Prostate gland (tissue), 2 donors: ENCODE data around the gene VASP. TPM values are rescaled to one million over a fixed set of nuclear protein-coding genes. Genes with fewer than 3 reads are reported as not detected.
A peak's percentile ranks its signal among the peaks of the same experiment; 100 is the strongest.

Experiments
- DNase-seq: peaks from one replicate; pipeline ENCODE4 v3.0.0-alpha.2; 2019; ENCODE audit warnings: low spot score
- H3K27ac ChIP-seq, 2 donors: fragments of 200-600 bp; sonication (generic); 2 replicates each; pipeline ENCODE4 v1.5.1; 2017 to 2019
- H3K27me3 ChIP-seq: fragments of 200-600 bp; sonication (generic); replicated peaks from 2 replicates; pipeline ENCODE4 v1.5.1; 2019; ENCODE audit not compliant: insufficient read depth
- H3K36me3 ChIP-seq, 2 donors: fragments of 200-600 bp; sonication (generic); 1 replicate in 1 of 2; 2 replicates in 1 of 2; pipeline versions ENCODE4 v1.5.1 to v1.8.1; 2017 to 2019
- H3K4me1 ChIP-seq: fragments of 200-600 bp; sonication (generic); replicated peaks from 2 replicates; pipeline ENCODE4 v1.5.1; 2019
- H3K4me3 ChIP-seq, 2 donors: fragments of 200-600 bp; sonication (generic); 2 replicates each; pipeline ENCODE4 v1.5.1; 2017 to 2019
- H3K9me3 ChIP-seq: fragments of 200-600 bp; sonication (generic); 2 replicates; pipeline ENCODE4 v1.5.1; 2017
- CTCF ChIP-seq, 4 experiments: fragments of 200-600 bp in 2 of 4; fragments of 450-650 bp in 2 of 4; sonication (generic) in 2 of 4; IDR thresholded peaks; 1 replicate in 3 of 4; 2 replicates in 1 of 4; pipeline ENCODE4 v1.5.1; 2016 to 2019; ENCODE audit warnings: antibody characterized with exemption in 4 of 4, mild to moderate bottlenecking in 2 of 4, moderate library complexity in 2 of 4
- POLR2A ChIP-seq: fragments of 450-650 bp; IDR thresholded peaks from one replicate; pipeline ENCODE4 v1.6.1; 2016; ENCODE audit warnings: antibody characterized with exemption, mild to moderate bottlenecking
- POLR2AphosphoS5 ChIP-seq: sonication (generic); formaldehyde crosslinking; IDR thresholded peaks from one replicate; pipeline ENCODE4 v1.6.1; 2017; ENCODE audit warnings: antibody characterized with exemption
- WGBS: methylation state at CpG from one replicate; pipeline ENCODE4 v1.1.5; 2018; 5-methylcytosine and 5-hydroxymethylcytosine counted together
- intact Hi-C: fragments of 100-400 bp; cut with DNase I; formaldehyde crosslinking; loops from one replicate; pipeline ENCODE4 v1.14.2; 2022
- total RNA-seq, 2 donors: library from RNA; depleted of rRNA; stranded (reverse); fragments of >200 nt; gene quantifications; one replicate each; pipeline ENCODE4 v1.1.0, GENCODE V29; 2016

Gene VASP
- total RNA-seq, result 100 to 1,000 TPM in 1 of 2 donors, 10 to 100 TPM in 1; 82.7 to 119 TPM

- H3K36me3 ChIP-seq, result no peaks in the 10 kb centered on the region
- no peaks in the 10 kb centered on the region for H3K9me3 ChIP-seq
- peak; percentile 89 for DNase-seq
- peak within 1 kb of the TSS; percentile 93 to 95 for H3K27ac ChIP-seq
- peak; percentile 99 for TF ChIP-seq POLR2AphosphoS5
- peak; percentile 97 for TF ChIP-seq POLR2A
- TF ChIP-seq CTCF (IDR thresholded peaks at IDR 0.05), result peak in 2 of 4 experiments; percentile 26 to 32
- peak within 1 kb of the TSS; percentile 82 to 100 for H3K4me3 ChIP-seq
- H3K27me3 ChIP-seq, result no peaks in the 10 kb centered on the region
- 0% methylated on average over 43 of the region's 65 CpGs for WGBS
- intact Hi-C loops, result no loop called here
- H3K4me1 ChIP-seq, result peaks cover 13% of the 10 kb centered on the region
Observed at GRCh38 chr19:45506989-45507871, at the start of gene VASP. TSS of gene VASP (plus strand) at chr19:45507479. CDS start at chr19:45507772, 293 bp downstream.

GRCh38 chr19:45457776-45458175 lies 49.5 kb upstream of the VASP start:
- H3K27me3 ChIP-seq, result no peaks in the 10 kb centered on the region
- TF ChIP-seq POLR2A (no peak), POLR2AphosphoS5 (no peak), CTCF (IDR thresholded peaks at IDR 0.05) (no peak)
- no peaks in the 10 kb centered on the region for H3K36me3 ChIP-seq
- no peak overlapping the region for H3K4me3 ChIP-seq
- no peak for DNase-seq
- intact Hi-C loops, result no loop called here
- no peak overlapping the region for H3K27ac ChIP-seq
- H3K9me3 ChIP-seq, result no peaks in the 10 kb centered on the region
- peaks cover 10% of the 10 kb centered on the region for H3K4me1 ChIP-seq

GRCh38 chr19:45460807-45461347 lies 46.4 kb upstream of the VASP start:
- intact Hi-C loops, result no loop called here
- Histone ChIP-seq H3K36me3 (no peaks in the 10 kb centered on the region), H3K27ac (no peak overlapping the region), H3K4me1 (peaks cover 3% of the 10 kb centered on the region), H3K4me3 (no peak overlapping the region), H3K27me3 (no peaks in the 10 kb centered on the region), H3K9me3 (no peaks in the 10 kb centered on the region)
- WGBS, result 52% methylated on average over 8 of the region's 8 CpGs
- DNase-seq, result no peak
- TF ChIP-seq POLR2AphosphoS5 (no peak), CTCF (IDR thresholded peaks at IDR 0.05) (no peak), POLR2A (no peak)

- no peaks in the 10 kb centered on the region for H3K27me3 ChIP-seq
- H3K4me3 ChIP-seq, result no peak overlapping the region
- 83% methylated on average over 4 of the region's 4 CpGs for WGBS
- no peaks in the 10 kb centered on the region for H3K9me3 ChIP-seq
- TF ChIP-seq CTCF (IDR thresholded peaks at IDR 0.05), result no peak
- intact Hi-C loops, result no loop called here
- no peaks in the 10 kb centered on the region for H3K4me1 ChIP-seq
- H3K36me3 ChIP-seq, result no peaks in the 10 kb centered on the region
- no peak overlapping the region for H3K27ac ChIP-seq
- DNase-seq, result no peak
Observed at GRCh38 chr19:45462174-45462573, 45.1 kb upstream of the VASP start.

GRCh38 chr19:45463241-45463640 lies 44.0 kb upstream of the VASP start:
- no peak for TF ChIP-seq CTCF (IDR thresholded peaks at IDR 0.05)
- no peak for TF ChIP-seq POLR2A
- no peak for TF ChIP-seq POLR2AphosphoS5
- Histone ChIP-seq H3K4me1 (peaks cover 2% of the 10 kb centered on the region), H3K27ac (no peak overlapping the region), H3K27me3 (no peaks in the 10 kb centered on the region), H3K4me3 (no peak overlapping the region), H3K36me3 (no peaks in the 10 kb centered on the region), H3K9me3 (no peaks in the 10 kb centered on the region)
- intact Hi-C loops, result no loop called here
- 72% methylated on average over 4 of the region's 4 CpGs for WGBS
- DNase-seq, result no peak
